CD4-positive, alpha-beta T cell treated with Interleukin-6 at 100 ng/mL for 8 hours (primary cell): ENCODE data around the gene NUAK1.

Source experiments
- DNase-seq: peaks from one replicate; pipeline ENCODE4 v3.0.0-alpha.2; 2020; ENCODE audit warnings: mixed read lengths, low spot score

NUAK1 gene

GRCh38 chr12:106063826-106064720 lies 74.7 kb downstream of the NUAK1 start:
- DNase-seq = no peak

- DNase-seq = no peak
Measured at GRCh38 chr12:106062693-106063092, 76.1 kb downstream of the NUAK1 start.

DNA sequence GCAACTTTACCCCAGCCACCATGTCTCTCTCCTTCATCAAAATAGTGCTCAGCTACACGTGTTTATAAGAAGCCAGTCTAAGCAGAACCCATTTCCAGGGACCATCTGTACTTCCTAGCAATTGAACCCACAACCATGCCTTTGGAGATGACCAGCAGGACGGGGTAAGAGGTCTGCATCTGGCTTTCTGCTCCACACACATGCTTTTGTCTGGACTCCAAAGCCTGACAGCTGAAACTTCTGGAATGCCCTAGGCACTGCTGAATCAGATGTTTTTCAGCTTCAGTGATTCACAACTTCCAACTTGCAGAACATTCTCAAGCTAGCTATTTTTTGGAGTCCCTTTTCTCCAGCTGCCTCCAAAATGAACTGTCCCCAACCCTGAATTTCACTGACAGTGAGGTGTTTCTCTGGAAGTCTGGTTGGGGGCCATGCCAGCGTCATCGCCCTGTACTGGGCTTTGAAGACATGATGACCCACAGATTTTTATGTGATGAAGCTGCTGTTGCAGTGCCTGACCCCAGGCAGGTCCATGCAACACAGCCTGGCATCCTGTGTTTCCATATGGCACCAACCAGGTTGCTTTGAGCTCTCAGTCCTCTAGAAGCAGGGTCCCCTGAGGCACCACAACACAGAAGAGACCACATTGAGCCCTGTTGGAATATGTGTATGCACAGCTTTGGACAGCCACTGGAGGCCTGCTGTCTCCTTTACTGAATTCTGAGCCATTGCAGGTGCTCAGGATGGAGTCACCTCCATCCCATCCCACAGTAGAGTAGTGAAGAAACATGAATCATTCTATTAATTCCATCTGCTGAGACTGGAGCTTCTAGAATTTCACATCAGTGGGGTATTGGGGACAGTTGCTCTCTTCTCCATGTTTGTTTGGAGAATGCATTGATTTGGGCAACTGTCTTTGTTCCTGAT lies 80.2 kb downstream of the NUAK1 start:
- DNase-seq = no peak

- DNase-seq = no peak
Measured at GRCh38 chr12:106054049-106054448, 84.7 kb downstream of the NUAK1 start.

DNA sequence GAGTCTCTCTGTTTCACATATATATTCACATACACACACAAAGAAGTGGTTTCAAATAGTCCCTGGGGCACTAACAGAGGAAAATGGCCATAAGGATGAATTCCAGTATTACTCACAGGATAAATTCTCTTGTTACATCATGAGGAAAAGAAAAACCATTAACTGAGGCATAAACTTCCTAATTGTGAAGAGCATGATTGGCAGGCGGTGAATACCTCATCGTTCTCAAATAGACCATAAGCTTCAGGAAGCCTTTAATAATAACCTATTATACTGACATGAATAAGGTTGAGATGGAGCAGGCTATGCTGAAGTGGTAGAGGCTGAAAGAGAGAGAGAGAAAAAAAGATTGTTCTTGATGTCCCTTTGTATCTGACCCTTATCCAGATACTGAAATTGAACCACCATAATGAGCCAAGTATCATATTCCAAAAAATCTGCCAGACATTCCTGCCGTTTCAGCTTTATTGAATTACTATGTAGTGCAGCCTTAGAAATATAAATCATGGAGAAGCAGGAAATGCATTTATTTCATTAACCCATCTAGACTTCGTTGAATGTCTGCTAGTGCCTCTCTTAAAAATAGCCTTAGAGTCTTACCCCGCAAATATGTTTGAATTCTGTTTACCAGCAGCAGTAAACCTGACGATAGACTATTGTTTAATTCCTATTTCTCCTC lies 86.8 kb downstream of the NUAK1 start:
- no peak for DNase-seq

DNA sequence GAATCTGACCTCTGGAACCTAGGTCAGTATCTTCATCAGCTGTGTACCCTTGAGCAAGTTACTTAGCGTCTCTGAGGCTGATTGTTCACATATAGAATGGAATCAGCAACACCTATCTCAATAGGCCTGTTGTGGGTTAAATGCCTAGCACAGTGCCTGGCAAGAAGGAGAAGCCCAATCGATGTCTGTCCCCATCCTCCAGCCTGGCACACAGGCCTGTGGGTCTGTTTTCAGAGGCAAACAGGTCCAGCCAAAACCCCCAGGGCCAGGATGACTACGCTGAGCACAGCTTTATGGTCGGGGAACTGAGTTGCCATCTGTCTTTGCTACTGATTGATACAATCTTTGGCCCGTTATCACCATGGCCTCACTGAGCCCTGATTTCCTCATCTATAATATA lies 89.2 kb downstream of the NUAK1 start:
- DNase-seq = no peak

GRCh38 chr12:106049105-106049504 lies 89.6 kb downstream of the NUAK1 start:
- no peak for DNase-seq

GRCh38 chr12:106048676-106049075 lies 90.1 kb downstream of the NUAK1 start:
- DNase-seq = no peak

GRCh38 chr12:106048016-106048415 lies 90.7 kb downstream of the NUAK1 start:
- DNase-seq = no peak

GRCh38 chr12:106046947-106047346 lies 91.8 kb downstream of the NUAK1 start:
- no peak for DNase-seq

DNA sequence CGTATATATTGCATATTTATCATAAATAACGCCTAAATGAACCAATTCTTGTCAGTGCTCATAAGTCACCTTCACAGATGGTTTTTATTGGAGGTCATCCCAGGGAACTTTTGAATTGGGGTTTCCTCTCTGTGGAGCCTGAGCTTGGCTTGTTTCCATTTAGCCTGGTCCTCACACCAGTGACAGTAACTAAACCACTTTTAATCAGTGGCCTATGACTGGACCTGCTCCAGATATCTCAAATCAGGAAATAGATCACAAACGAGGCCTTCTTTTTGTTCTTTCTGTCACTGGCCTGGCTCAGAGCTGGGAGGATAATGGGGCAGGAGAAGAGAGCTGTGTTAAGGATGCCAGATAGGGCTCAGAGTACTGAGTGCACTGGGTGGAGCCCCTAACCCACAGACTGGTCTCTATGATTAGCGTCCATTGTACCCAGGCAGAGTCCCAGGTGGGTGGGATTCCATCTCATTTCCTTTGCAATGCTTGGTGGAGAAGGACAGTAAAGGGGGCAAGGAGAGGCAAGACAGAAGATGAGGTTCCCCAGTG lies 92.4 kb downstream of the NUAK1 start:
- no peak for DNase-seq

GRCh38 chr12:106045251-106045674 lies 93.5 kb downstream of the NUAK1 start:
- no peak for DNase-seq

- DNase-seq = no peak
Measured at GRCh38 chr12:106044773-106045172, 94.0 kb downstream of the NUAK1 start.

- DNase-seq = no peak
Measured at GRCh38 chr12:106042037-106042436, 96.7 kb downstream of the NUAK1 start.

DNA sequence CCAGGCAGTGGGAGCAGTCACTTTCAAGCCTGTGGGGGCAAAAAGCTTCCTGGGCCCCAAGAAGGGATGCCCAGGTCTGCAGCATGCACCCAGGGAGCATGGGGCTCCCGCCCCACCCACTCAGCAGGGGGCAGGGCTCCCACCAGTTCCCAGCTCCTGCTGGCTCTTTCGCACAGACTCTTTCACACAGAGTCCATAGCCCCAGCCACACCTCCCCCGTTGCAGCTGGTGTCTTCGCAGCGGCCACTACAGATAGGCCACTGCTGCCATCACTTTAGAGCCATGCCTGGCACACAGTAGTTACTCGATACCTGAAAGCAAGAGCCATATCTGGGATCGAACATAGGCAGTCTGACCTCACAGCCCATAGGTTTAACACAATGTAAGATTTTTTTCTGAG lies 98.2 kb downstream of the NUAK1 start:
- no peak for DNase-seq

- no peak for DNase-seq
Measured at GRCh38 chr12:106039646-106040404, 98.9 kb downstream of the NUAK1 start.

GRCh38 chr12:106039242-106039641 lies 99.5 kb downstream of the NUAK1 start:
- DNase-seq = no peak

DNA sequence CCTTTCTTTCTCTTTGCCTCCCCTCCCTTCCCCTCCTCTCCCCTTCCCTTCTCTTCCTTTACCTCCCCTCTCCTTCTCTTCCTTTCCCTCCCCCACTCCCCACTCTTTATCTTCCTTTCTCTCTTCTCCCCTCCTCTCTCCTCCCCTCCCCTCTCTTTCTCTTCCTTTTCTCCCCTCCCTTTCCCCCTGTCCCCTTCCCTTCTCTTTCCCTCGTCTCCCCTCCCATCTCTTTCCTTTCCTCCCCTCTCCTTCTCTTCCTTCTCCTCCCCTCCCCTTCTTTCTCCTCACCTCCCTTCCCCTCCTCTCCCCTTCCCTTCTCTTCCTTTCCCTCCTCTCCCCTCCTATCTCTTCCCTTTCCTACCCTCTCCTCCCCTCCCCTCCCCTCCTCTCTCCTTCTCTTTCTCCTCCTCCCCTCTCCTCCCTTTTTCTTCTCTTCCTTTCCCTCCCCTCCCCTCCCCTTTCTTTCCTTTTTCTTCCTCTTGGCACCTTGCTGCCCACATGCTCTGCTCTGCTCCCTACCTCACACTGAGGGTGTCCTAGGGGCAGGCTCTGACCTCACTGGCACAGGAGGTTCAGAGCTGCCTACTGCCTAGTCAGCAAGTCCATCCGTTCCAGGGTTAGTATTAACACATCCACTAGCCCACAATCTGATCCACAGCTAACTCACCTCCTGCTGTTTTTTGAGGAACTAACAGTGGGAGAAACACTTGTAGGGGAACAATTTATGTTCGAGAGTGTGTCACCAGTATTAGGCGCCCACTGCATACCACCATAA lies 101.0 kb downstream of the NUAK1 start:
- DNase-seq = no peak

DNA sequence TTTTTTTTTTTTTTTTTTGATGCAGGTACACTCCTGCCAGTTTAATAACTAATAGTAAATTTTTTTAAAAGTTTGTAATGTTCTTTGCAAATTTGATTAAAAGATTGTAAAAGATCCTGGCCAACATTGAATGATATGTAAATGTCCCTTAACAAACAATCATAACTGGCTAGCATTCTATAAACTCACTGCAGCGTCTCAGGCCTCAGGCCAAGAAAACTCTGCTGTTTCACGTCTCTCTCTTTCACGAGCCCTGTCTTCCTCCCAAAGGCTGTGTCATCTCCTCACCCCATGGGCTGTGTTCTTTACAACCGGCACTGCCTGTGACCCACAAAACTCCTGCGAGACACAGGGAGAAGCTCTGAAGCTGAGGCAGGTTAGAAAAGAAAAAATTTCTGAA lies 103.3 kb downstream of the NUAK1 start:
- DNase-seq = no peak

DNA sequence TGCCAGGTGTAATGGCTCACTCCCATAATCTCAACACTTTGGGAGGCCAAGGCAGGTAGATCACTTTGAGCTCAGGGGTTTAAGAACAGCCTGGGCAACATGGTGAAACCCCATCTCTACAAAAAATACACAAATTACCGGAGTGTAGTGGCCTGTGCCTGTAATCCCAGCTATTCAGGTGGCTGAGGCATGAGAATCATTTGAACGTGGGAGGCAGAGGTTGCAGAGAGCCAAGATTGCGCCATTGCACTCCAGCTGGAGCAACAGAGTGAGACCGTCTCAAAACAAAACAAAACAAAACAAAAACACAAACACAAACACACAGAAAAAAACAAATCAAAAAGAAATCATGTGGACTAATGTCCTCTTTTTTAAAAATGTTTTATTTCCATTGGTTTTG lies 104.4 kb downstream of the NUAK1 start:
- DNase-seq = no peak
